ENCODE measurements around the gene TTYH2.

Gene TTYH2

DNA sequence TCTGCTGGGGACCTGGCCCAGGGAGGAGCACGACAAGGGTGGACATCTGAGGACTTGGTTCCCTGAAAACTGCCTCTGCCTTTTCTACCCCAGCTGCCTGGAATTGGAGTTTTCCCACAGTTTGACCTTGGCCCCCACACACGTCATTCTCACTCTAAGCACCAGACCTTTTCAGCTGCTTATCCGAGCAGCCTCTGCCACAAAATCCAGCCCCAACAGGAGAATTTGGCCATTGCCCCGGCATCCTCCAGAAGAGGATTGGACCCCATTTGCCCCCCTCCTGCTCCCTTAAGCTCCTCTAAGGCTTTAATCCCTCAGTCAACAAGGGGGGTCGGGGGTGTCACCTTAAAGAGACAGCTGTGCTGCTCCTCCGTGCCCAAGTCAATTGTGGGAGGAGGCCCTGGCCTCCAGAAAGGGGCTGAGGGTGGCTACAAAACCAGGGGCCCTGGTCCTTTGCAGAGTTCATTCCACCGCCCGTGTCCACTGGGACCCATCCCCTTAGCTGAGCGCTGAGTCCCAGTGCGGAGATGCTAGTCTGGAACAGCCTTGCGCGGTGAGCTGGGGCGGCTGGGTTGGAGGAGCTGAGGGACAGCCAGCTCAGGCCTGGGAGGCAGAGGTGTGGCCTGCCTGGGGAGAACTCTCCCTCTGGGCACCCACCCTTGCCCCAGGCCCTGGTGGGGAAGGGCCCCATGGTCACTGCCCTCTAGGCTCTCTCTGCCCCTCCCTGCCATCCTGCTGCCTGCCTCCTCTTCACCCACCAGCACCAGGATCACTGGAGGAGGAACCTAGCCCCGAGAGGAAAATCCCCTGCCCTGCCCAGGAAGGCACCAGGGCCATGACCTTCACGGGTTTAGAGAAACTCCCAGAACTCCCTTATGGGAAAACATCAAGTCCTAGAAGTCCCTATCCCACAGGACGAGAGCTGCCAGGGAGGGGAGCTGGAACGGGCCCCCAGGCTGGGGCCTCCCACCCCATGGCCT, 18.8 kb downstream of the TTYH2 start:
- DNase-seq, result no peak

DNA sequence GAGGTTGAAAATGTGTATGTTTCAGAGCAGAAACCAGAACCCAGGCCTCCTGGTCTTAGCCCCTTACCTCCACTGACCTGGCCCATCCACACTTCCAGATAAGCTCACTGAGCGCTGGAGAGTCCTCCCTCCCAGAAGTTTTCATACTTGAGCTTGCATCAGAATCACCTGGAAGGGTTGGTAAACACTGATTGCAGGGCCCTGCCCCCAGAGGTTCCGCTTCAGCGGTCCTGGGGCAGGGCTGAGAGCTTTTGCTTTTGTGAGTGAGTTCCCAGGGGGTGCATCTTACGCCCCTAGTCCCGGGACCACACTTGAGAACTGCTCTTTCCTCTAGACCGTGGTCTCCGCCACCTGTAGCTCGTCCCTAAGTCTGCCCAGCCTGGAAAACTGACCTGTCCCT, 20.6 kb downstream of the TTYH2 start:
- DNase-seq, result no peak

DNA sequence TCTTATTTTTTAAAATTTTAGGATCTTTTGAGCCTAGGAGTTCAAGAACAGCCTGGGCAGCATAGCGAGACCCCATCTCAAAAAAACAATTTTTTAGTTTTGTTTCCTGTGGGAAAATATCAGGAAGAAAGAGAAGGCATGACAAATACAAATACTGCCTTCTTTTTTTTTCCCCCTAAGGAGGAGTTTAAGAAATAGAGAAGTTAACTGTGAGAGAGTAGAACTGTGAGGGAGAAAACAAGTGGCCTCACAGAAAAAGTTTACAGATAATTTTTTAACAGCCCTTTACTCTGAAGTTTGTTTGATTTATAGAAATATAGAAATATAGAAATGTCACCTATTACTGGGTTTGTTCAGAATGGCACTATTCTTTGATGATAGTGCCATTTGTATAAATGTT, 21.1 kb downstream of the TTYH2 start:
- no peak for DNase-seq

DNA sequence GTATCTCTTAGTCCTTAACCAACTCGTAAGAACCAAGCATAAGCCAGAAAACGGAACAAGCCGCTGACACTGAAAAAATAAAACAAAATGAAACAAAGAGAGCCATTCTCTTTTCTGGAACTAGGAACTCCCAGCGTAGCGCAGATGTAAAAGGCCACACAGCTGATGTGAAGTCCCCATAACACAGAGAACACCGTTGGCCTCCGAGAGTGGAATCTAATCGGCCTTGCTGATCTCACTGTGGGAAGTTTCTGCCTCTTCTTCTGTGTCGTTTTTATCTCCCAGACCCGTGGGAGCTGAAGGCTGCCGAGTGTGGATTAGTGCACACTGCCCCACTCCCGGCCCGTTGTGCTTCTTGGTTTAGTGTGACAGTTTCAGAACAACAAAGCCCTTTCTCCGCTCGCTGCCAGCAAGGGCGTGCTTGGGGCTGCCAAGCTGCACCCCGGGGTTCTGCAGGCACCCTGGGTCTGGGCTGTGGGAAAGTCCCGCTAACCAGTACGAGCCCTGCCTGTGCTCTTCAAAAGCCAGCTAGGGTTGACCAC, 21.7 kb downstream of the TTYH2 start:
- DNase-seq, result peak in 42 of 58 donors; percentile 19 to 88 (median 56)

DNA sequence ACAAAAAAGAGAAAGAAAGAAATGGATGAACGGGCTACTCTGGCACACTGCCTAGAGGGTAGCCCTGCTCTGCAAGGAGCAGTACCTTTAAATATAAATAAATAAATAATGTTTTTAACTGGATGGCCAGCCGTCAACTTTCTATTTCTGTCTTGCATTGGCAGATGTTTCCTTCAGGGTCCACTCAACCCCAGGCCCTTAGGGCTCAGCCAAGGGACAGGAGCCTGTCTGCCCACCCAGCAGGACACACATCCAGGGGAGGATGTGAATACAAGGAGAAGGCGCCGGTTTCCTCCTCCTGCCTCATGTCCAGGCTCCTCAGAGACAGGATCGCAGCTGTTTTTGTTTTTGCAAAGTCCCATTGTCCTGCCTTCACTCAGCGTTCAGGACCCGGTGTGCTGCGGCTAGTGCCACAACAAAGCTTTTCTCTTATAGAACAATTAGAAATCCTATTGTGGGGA, 22.6 kb downstream of the TTYH2 start:
- peak in 11 of 58 donors; percentile 12 to 64 (median 29) for DNase-seq

DNA sequence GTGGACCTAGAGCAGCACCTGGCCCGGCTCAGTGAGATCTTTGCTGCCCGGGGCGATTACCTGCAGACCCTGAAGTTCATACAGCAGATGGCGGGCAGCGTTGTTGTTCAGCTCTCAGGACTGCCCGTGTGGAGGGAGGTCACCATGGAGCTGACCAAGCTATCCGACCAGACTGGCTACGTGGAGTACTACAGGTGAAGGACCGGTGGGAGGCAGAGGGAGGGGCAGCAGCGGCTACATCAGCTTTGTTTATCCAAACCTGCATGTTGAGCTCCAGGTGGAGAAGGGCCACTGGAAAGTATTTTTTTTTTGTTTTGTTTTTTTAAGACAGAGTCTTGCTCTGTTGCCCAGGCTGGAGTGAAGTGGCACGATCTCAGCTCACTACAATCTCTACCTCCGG, 23.9 kb downstream of the TTYH2 start:
- DNase-seq, result no peak

DNA sequence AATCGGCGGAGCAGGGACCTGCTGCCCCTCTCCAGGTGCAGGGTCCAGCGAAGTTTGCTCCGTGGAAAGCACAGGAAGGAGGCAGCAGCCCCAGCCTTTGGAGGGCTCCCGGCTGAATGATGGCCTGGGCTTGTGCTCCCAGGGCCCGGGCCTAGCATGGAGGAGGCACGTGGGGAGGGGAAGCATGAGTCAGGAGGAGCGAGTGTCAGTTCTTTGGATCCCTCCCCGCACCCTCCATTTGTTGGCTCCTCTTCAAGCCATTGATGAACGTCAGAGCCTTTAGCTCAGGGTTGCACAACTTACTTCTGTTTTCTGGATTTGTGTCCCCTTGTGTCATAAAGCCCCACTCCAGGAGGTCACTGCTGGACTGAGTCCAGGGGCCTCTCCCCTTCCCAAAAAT, 25.8 kb downstream of the TTYH2 start:
- DNase-seq, result peak in 3 of 58 donors; percentile 9 to 49 (median 31)

DNA sequence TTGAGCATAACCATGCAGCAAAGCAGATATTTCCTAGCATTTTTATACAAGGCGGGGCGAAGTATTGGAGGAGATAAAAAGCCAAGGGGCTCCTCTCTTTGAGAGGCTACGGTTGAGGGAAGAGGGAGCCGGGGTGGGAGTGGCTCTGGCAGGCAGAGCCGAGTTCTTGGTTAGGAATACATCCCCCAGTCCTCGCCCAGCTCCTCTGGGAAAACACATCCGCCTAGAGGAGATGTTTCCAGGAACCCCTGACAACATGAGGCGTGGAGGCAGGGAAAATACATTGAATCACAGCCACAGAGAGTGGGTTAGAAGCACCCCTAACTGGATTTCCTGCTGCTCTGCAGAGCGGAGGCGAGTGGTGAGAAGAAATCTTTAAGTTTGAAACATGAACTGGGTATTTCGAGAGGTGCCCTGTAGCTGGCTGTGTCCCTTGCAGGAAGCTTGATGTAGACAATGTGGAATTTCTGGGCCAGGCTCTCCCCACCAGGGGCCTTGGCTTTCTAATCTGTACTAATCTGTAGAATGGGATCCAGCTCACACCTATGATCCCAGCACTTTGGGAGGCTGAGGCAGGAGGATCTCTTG, 27.3 kb downstream of the TTYH2 start:
- peak in 18 of 58 donors; percentile 12 to 53 (median 34) for DNase-seq

DNA sequence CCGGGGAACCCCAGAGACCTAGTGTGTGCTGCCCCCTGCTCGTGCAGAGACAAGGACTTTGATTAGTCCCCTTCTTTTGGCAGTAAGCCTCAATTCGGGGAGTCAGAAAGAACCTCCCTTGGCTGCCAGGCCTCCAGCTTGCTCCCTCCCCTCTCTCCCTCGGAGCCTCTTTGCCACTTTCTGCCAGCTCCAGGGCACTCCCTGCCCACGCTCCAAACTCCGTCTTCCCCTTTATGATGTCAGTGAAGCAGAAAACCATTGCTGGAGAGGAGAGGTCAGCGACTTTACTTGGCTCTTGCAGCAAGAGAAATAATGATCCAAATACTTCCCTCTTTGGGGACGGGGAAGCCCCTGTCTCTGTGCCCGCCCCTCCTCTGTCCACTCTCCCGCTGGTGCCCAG, 28.1 kb downstream of the TTYH2 start:
- DNase-seq, result peak in 37 of 58 donors; percentile 6 to 73 (median 31)

DNA sequence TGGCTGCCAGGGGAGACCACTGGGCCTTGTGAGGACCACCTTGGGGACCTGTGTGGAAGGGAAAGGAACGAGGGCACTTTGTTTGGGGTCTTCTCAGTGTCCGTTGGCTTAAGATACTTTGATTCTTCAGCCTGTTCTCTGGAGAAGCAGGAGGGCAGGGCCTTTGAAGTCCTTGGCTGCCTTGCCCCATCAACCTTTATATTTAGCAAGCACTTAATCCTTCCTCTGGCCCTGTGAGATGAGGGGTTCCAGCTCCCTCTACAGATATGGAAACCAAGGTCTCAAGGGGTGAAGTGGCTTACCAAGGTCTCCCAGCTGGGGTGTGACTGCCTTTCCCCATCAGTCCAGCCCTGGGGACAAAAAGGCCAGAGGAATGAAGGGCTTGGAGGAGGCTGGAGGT, 28.5 kb downstream of the TTYH2 start:
- no peak for DNase-seq

DNA sequence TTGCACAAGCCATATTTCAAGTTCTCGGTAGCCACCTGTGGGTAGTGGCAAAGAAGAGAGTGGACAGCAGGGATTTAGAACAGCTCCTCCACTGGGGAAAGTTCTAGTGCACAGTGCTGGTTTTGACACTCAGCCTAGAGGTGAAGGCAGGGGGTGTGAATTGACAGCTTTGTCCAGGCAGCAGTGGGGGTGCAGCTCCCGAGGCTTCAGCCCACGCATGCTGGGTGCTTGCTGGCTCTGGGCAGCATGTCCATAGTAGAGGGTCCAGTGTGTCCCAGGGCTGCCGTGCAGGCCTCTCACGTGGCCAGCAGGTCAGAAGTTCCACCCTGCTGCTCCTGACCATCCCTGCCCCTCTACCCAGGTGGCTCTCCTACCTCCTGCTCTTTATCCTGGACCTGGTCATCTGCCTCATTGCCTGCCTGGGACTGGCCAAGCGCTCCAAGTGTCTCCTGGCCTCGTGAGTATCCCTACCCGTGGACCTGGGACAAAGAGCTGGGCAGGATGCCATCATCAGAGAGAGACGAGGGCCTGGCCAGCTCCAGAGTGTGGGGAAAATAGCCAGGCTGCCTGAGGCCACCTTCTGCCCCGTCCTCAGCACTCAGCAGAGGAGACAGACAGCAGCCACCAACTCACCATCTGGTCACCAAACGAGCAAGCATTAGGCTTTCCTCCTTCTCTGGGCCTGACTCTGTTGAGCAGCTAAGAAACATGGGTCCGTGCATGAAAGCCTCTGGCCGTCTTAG, 29.8 kb downstream of the TTYH2 start:
- peak in 47 of 58 donors; percentile 13 to 83 (median 51) for DNase-seq

DNA sequence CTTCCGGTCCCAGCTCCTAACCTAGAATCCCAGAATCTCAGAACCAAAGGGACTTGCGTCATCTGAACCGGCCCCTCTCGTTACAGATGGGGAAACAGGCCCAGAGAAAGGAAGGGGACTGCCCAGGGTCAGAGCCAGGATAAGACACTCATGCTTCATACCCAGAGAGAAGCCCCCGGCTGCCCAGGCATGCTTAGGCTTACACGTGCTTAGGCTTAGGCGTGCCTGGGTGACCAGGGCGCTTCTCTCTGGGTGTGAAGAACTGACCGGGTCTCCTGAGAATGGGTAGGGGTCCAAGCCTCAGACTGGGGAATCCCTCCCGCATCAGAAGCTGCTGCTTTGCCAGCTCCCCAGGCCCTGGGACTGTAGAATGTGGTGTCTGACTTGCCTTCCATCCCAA, 30.8 kb downstream of the TTYH2 start:
- DNase-seq, result peak in 3 of 58 donors; percentile 48 to 51 (median 50)

DNA sequence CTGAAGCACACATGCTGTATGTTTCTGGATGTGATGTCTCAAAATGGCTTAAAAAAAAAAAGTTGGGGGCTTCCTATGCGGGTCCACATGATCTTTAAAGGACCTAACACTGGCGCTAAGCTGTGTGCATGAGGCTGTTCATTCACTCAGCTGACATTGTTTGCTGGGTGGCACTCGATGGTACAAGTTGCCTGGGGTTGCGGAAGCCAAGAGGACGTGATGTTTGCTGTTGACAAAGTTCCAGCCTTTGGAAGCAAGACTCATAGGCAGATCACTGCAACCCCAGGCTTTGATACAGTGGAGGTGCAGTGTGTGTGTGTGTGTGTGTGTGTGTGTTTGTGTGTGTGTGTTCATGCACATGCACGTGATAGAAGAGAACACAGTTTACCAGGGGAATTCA, 31.2 kb downstream of the TTYH2 start:
- peak in 46 of 58 donors; percentile 14 to 86 (median 54) for DNase-seq

DNA sequence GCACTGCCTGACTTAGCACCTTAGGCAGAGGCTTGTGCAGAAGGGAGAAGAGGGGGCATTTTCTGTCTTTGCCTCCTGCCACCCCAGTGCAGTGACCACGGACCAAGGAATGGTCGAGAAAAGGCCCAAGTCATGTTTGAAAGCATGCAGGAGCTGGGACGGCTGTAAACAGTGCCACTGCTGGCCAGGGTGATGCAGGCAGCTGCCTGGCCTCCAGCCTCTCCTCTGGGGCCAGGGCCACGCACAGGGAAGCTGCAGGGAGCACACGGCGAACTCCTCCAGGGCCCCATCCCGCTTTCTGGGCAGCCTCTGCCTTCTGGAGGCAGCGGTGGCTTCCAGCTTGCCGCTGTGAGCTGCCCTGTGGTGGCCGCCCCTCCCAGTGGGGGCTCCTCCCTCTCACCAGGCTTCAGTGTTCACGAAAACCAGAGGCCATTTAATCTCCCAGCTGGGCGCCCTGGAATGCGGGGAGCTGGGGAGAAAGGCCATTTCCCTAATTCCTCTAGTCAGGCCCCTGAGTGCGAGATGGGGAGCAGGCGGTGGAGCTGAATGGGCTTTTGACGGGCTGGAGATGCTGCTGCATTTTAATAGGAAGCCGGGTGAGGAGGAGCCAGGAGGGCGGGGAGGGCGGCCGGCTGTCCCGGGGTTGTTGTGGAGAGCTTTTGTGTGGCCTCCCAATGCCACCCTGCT, 31.9 kb downstream of the TTYH2 start:
- peak in 56 of 58 donors; percentile 31 to 97 (median 86) for DNase-seq

DNA sequence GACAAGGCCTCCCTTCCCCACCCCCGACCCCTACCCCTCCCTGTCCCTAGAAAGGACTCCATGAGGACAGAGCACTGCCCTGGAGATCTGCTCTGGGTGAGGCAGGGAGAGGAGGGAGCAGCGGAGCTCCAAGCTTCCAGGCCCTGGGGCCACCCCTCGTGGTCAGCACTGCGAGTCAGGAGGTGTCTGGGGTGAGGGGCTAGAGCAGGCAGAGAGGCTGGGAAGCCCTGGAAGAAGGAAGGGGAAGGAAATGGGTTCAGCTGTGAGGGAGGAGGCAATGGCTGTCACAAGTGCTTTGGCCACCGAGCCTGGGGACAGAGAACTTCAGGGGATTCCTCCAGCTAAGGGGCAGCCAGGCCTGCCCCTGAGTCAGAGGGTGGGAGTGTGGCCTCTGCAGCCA, 32.5 kb downstream of the TTYH2 start:
- DNase-seq, result no peak

DNA sequence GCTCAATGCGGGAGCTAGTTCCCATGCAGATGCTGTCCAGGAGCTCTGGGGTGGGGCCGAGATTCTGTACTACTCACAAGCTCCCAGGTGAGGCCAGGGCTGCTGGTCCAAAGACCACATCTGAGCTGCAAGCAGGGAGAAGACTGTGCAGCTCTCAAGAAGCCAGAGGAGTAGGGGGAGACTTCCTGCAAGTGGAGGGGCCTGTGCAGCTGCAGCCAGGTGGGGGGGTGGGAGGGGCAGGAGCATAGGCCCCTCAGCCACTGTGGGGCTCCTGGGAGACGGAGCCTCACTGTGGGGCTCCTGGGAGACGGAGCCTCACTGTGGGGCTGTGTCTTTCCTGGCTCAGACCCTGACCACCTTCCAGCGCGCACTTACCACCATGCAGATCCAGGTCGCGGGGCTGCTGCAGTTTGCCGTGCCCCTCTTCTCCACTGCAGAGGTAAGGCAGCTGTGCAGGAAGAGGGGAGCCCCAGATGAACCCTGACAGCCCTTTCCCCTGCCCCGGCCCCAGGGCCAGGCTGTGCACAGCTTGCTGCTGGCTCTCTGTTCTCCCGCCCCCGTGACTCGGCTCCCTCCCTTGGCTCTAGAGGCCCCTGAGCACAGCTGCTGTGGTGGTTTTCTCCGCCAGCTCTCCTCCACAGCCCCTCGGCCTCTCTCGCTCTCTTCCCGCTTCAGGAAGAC, 36.4 kb downstream of the TTYH2 start:
- peak in 13 of 58 donors; percentile 8 to 62 (median 34) for DNase-seq

DNA sequence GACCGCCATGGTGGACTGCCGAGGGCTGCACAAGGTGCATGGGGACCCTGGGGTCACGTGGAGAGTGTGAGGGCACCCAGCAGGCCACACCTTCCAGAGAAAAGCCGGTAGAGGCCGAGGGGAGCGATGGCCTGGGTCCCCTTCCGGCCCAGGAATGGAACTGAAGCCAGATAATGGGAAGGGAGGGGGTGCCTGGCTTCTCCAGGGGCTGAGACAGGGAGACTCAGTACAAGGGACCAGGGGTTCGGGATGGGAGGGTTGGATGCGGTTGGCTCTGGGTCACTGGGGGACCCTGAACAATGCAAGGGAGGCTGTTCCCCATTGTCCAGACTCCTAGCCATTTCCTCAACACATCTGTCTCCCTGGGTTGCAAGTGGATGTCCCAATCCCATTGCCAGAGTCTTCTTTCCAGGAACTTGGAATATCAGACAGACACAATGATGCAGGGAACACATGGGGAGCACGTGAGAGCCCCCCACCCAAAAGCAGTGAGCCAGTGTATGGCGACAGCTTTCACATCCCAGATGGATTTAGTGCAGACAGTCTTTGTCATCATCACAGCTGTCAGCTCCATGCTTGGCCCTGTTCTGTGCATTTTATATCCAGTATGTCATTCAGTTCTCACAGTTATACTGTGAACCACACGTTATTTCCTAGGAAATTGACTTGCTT, 37.1 kb downstream of the TTYH2 start:
- no peak for DNase-seq

DNA sequence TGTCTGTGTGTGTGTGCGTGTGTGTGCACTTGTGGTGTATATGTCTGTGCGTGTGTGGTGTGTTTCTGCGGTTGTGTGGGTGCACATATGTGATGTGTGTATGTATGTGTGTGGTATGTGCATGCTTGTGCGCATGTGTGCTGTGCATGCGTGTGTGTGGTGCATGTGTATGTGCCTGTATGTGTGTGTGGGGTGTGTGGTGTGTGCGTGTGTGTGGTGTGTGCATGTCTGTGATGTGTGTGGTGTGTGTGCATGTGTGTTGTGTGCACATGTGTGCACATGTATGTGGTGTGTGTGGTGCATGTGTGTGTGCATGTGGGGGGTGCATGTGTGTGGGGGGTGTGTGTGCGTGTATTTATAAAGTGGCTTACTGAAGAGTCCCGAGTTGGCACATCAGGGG, 37.7 kb downstream of the TTYH2 start:
- DNase-seq, result no peak

DNA sequence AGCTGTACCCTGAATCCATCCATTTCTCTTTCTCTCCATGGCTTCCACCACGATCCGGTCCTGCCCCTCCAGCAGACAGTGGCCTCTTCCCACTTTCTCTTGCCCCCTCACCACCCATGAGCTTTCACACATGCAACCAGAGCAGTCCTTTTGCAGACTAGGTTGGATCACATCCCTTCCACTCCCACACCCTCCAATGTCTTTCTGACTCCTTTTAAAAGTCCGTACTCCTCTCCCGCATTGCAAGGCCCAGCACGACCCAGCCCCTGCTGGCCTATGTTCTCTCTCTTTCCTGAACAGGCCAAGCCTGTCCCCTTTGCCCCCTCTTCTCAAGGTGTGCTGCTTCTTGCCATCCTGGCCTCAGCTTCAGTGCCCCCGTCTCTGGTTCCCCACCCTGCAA, 38.2 kb downstream of the TTYH2 start:
- DNase-seq, result no peak

DNA sequence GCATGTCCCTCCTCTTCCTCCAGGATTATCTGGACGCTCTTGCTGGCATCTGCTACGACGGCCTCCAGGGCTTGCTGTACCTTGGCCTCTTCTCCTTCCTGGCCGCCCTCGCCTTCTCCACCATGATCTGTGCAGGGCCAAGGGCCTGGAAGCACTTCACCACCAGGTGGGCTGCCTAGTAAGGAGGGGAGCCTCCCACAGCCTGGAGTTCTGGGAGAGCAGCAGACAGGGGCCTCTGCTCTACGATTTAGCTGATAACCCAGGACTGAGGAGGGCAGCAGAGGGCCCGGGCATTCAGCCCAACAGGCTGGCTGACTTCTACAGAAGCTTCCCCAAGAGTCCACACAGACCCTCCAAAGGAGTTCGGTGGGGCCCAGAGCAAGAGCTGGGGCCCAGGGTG, 38.8 kb downstream of the TTYH2 start:
- no peak for DNase-seq
